HepG2 (cell line): ENCODE measurements around the gene STAC. TPM values are rescaled to one million over a fixed set of nuclear protein-coding genes. Genes with fewer than 3 reads are reported as not detected.

ENCODE experiments used
- ATAC-seq: fragments of 200-7000 bp; cut with Tn5 transposase; 3 replicates; pipeline ENCODE4 v1.9.1; 2020; ENCODE audit warnings: mild to moderate bottlenecking, moderate library complexity
- BruUV-seq: library from RNA; stranded (reverse); fragments of 400-500 nt; replicated peaks from 2 replicates; lab custom pipeline; 2021; lab: Mats Ljungman, UMichigan
- CTCF ChIA-PET: fragments of 300-600 bp; formaldehyde crosslinking; extraction: SDS; loops from one replicate; lab custom pipeline; 2021; ENCODE audit warnings: low total read pairs, inconsistent platforms, low intra/inter-chr PET ratio; lab: Yijun Ruan, JAX
- POLR2A ChIA-PET: fragments of 350-600 bp; sonication (Branson Sonifier 250); formaldehyde crosslinking; loops from one replicate; lab custom pipeline; 2020; ENCODE audit warnings: antibody characterized with exemption, inconsistent platforms; lab: Yijun Ruan, JAX
- DNase-seq: peaks from one replicate; pipeline ENCODE4 v3.0.0-alpha.2; 2015; ENCODE audit warnings: low spot score
- FAIRE-seq: peaks from 3 replicates; lab custom pipeline; 2011; peaks lifted over from hg19 to GRCh38; lab: Jason Lieb, UNC
- H2AFZ ChIP-seq: one replicate; pipeline ENCODE4 v1.6.1; 2011; ENCODE audit warnings: low read length, inconsistent platforms
- H3K27ac ChIP-seq: fragments of 300-600 bp; 3 replicates; pipeline ENCODE4 v1.8.0; 2011; ENCODE audit warnings: mixed run types, mild to moderate bottlenecking, mixed read lengths, low read length, inconsistent platforms; ENCODE audit not compliant: insufficient read depth; ENCODE audit errors: extremely low read length
- H3K27me3 ChIP-seq, 2 experiments: fragments of 200-600 bp in 1 of 2; 2 replicates in 1 of 2; 3 replicates in 1 of 2; pipeline versions ENCODE4 v1.6.0 to v1.8.0; 2011; ENCODE audit warnings: low read length in 2 of 2, mild to moderate bottlenecking in 2 of 2, moderate library complexity in 2 of 2, inconsistent platforms in 1 of 2; ENCODE audit not compliant: insufficient read depth in 2 of 2, control insufficient read depth in 1 of 2
- H3K36me3 ChIP-seq, 2 experiments: fragments of 200-600 bp in 1 of 2; replicated peaks in 1 of 2; 2 replicates in 1 of 2; 3 replicates in 1 of 2; pipeline versions ENCODE4 v1.5.1 to v1.8.0; 2011; ENCODE audit warnings: low read length in 2 of 2, inconsistent platforms in 1 of 2; ENCODE audit not compliant: insufficient read depth in 2 of 2, control insufficient read depth in 1 of 2
- H3K4me1 ChIP-seq: 2 replicates; pipeline ENCODE4 v1.5.1; 2012; ENCODE audit warnings: low read length, inconsistent platforms; ENCODE audit not compliant: insufficient read depth
- H3K4me2 ChIP-seq: 2 replicates; pipeline ENCODE4 v1.6.0; 2011; ENCODE audit warnings: low read depth, low read length, inconsistent platforms
- H3K4me3 ChIP-seq, 3 experiments: fragments of 200-600 bp in 1 of 3; sonication (generic), shearing (Covaris generic) in 1 of 3; replicated peaks in 1 of 3; 2 replicates each; pipeline ENCODE4 v1.5.1; 2011 to 2016; ENCODE audit warnings: low read length in 3 of 3, inconsistent platforms in 2 of 3, low read depth in 2 of 3, mild to moderate bottlenecking in 2 of 3, control low read depth in 1 of 3, mixed read lengths in 1 of 3; ENCODE audit not compliant: insufficient read depth in 1 of 3
- H3K79me2 ChIP-seq: one replicate; pipeline ENCODE4 v1.6.1; 2011; ENCODE audit warnings: low read length, inconsistent platforms; ENCODE audit not compliant: insufficient read depth
- H3K9ac ChIP-seq: 2 replicates; pipeline ENCODE4 v1.6.0; 2011; ENCODE audit warnings: mild to moderate bottlenecking, low read depth, low read length, inconsistent platforms; ENCODE audit not compliant: insufficient read depth
- H3K9me3 ChIP-seq: 2 replicates; pipeline ENCODE4 v1.5.1; 2012; ENCODE audit warnings: mild to moderate bottlenecking, low read length
- H4K20me1 ChIP-seq: 2 replicates; pipeline ENCODE4 v1.6.0; 2011; ENCODE audit warnings: inconsistent platforms, mild to moderate bottlenecking, low read length, moderate library complexity; ENCODE audit not compliant: insufficient read depth
- CEBPZ ChIP-seq: IDR thresholded peaks from 2 replicates; pipeline ENCODE4 v1.6.1; 2012; ENCODE audit warnings: low read length, improper control_type of control experiment
- CHD2 ChIP-seq: IDR thresholded peaks from 2 replicates; pipeline ENCODE4 v1.6.1; 2011; ENCODE audit warnings: low read depth, low read length, improper control_type of control experiment
- CREB1 ChIP-seq, 2 experiments: fragments of 450-650 bp in 1 of 2; IDR thresholded peaks; 2 replicates each; pipeline ENCODE4 v1.6.1; 2016 to 2017; ENCODE audit warnings: control low read depth in 1 of 2, mild to moderate bottlenecking in 1 of 2, missing compliant biosample characterization in 1 of 2, missing genetic modification characterization in 1 of 2
- RAD51 ChIP-seq: fragments of 450-650 bp; IDR thresholded peaks from 2 replicates; pipeline ENCODE4 v1.6.1; 2016; ENCODE audit warnings: borderline replicate concordance
- SIN3A ChIP-seq: IDR thresholded peaks from 2 replicates; pipeline ENCODE4 v1.6.1; 2011; ENCODE audit warnings: low read depth, mild to moderate bottlenecking, control low read depth, low read length, borderline replicate concordance
- TARDBP ChIP-seq: sonication (generic); formaldehyde crosslinking; IDR thresholded peaks from 2 replicates; pipeline ENCODE4 v1.8.0; 2022; ENCODE audit warnings: mild to moderate bottlenecking, missing genetic modification reagents
- ZNF143 ChIP-seq: sonication (generic); formaldehyde crosslinking; IDR thresholded peaks from 2 replicates; pipeline ENCODE4 v1.4.0; 2020; ENCODE audit warnings: missing genetic modification reagents
- ZNF263 ChIP-seq: sonication (generic); formaldehyde crosslinking; IDR thresholded peaks from 2 replicates; pipeline ENCODE4 v1.4.0; 2020; ENCODE audit warnings: missing genetic modification reagents
- ZNF570 ChIP-seq: sonication (generic); formaldehyde crosslinking; IDR thresholded peaks from 2 replicates; pipeline ENCODE4 v1.4.0; 2020; ENCODE audit warnings: mild to moderate bottlenecking, missing genetic modification reagents, borderline replicate concordance
- ZNF772 ChIP-seq: sonication (generic); formaldehyde crosslinking; IDR thresholded peaks from 2 replicates; pipeline ENCODE4 v1.5.0; 2020; ENCODE audit warnings: mild to moderate bottlenecking, missing genetic modification reagents
- ZSCAN31 ChIP-seq: sonication (generic); formaldehyde crosslinking; IDR thresholded peaks from 2 replicates; pipeline ENCODE4 v1.5.0; 2020; ENCODE audit warnings: low read depth, mild to moderate bottlenecking, missing genetic modification reagents
- ZZZ3 ChIP-seq: sonication (generic); formaldehyde crosslinking; IDR thresholded peaks from 2 replicates; pipeline ENCODE4 v1.4.0; 2020; ENCODE audit warnings: missing genetic modification reagents, mild to moderate bottlenecking, borderline replicate concordance
- WGBS: methylation state at CpG from one replicate; pipeline ENCODE4 v1.1.6; 2017; ENCODE audit warnings: low lambda C conversion rate; 5-methylcytosine and 5-hydroxymethylcytosine counted together
- in situ Hi-C: cut with HindIII; loops from 2 replicates; pipeline ENCODE4 v1.10.0; 2017; ENCODE audit warnings: low pct_unique_long_range_greater_than_20kb; ENCODE audit not compliant: extremely low pct_ligation_motif_present
- intact Hi-C: fragments of 100-400 bp; cut with micrococcal nuclease; formaldehyde crosslinking; loops from one replicate; pipeline ENCODE4 v1.10.0; 2022; ENCODE audit not compliant: unreplicated experiment
- polyA plus RNA-seq, 8 experiments: library from polyadenylated mRNA; depleted of rRNA in 3 of 8; stranded (reverse) in 7 of 8; unstranded in 1 of 8; fragments of >200 nt; fragmentation: Illumina TruSeq in 4 of 8; extraction: Trizol in 4 of 8; gene quantifications; 2 replicates each; pipeline versions ENCODE4 v1.2.1 to v1.2.3, GENCODE V29; 2011 to 2016; ENCODE audit warnings: low read depth in 4 of 8, missing spikeins in 1 of 8, mixed read lengths in 1 of 8; ENCODE audit not compliant: insufficient read depth in 1 of 8
- total RNA-seq, 5 experiments: library from RNA; depleted of rRNA; stranded (reverse); fragments of >200 nt; fragmentation: Illumina TruSeq; extraction: Trizol; gene quantifications; 2 replicates each; pipeline ENCODE4 v1.2.3, GENCODE V29; 2016; ENCODE audit warnings: low read depth in 1 of 5

Gene STAC
- total and polyA plus RNA-seq, 2 of the 13 experiments (the other 11 are each of a cell fraction or from before 2014, with no cell fraction given) = not detected

- POLR2A ChIA-PET = no interaction called here
These were observed 181.3 kb downstream of the STAC start for GRCh38 chr3:36561601-36562000.

GRCh38 chr3:36562945-36563344, 182.6 kb downstream of the STAC start:
- TF ChIP-seq ZNF772 (no peak), CHD2 (no peak), CREB1 (IDR thresholded peaks at IDR 0.05) (no peak), CREB1 (CRISPR knock-in tag; IDR thresholded peaks at IDR 0.05) (no peak), ZZZ3 (CRISPR knock-in tag) (no peak), ZNF263 (CRISPR knock-in tag) (no peak), CEBPZ (no peak), ZNF143 (CRISPR knock-in tag) (no peak), SIN3A (no peak), ZSCAN31 (CRISPR knock-in tag) (no peak), TARDBP (CRISPR knock-in tag) (no peak), RAD51 (no peak)
- Histone ChIP-seq H3K9me3 (no peaks in the 10 kb centered on the region), H3K4me2 (no peak overlapping the region), H4K20me1 (no peaks in the 10 kb centered on the region), H3K4me1 (no peaks in the 10 kb centered on the region), H3K36me3 (no peaks in the 10 kb centered on the region), H3K79me2 (no peaks in the 10 kb centered on the region), H3K9ac (no peak overlapping the region), H2AFZ (no peak overlapping the region), H3K27ac (no peak overlapping the region), H3K4me3 (no peak overlapping the region), H3K27me3 (no peaks in the 10 kb centered on the region)
- intact Hi-C loops (no loop called here), in situ Hi-C loops (no loop called here)
- no peak for DNase-seq
- WGBS = 6% methylated on average over 1 of the region's 1 CpG
- ATAC-seq = no peak
- POLR2A ChIA-PET = no interaction called here
- FAIRE-seq = no peak
- CTCF ChIA-PET = no interaction called here
- no TSS peak for BruUV-seq

More at GRCh38 chr3:36561601-36562000, 181.3 kb downstream of the STAC start:
- Histone ChIP-seq H3K27ac (no peak overlapping the region), H3K4me2 (no peak overlapping the region), H3K36me3 (no peaks in the 10 kb centered on the region), H2AFZ (no peak overlapping the region), H3K27me3 (no peaks in the 10 kb centered on the region), H3K4me3 (no peak overlapping the region), H3K9me3 (no peaks in the 10 kb centered on the region), H3K9ac (no peak overlapping the region), H3K79me2 (no peaks in the 10 kb centered on the region)
- FAIRE-seq (no peak), DNase-seq (no peak), ATAC-seq (no peak)
- no TSS peak for BruUV-seq
- intact Hi-C loops = no loop called here
- CTCF ChIA-PET = no interaction called here
- 4% methylated on average over 2 of the region's 2 CpGs for WGBS
- TF ChIP-seq ZNF570 (CRISPR knock-in tag) = no peak
- TF ChIP-seq, all 625 proteins: peak for 0
- no peaks in the 10 kb centered on the region for H4K20me1 ChIP-seq
- in situ Hi-C loops = no loop called here
- H3K4me1 ChIP-seq = no peaks in the 10 kb centered on the region
